HepG2 (cell line): ENCODE measurements around the gene DIPK1A. TPM values are rescaled to one million over a fixed set of nuclear protein-coding genes. Genes with fewer than 3 reads are reported as not detected.

ENCODE experiments used
- ATAC-seq: fragments of 200-7000 bp; cut with Tn5 transposase; 3 replicates; pipeline ENCODE4 v1.9.1; 2020; ENCODE audit warnings: mild to moderate bottlenecking, moderate library complexity
- BruUV-seq: library from RNA; stranded (reverse); fragments of 400-500 nt; replicated peaks from 2 replicates; lab custom pipeline; 2021; lab: Mats Ljungman, UMichigan
- CTCF ChIA-PET: fragments of 300-600 bp; formaldehyde crosslinking; extraction: SDS; loops from one replicate; lab custom pipeline; 2021; ENCODE audit warnings: low total read pairs, inconsistent platforms, low intra/inter-chr PET ratio; lab: Yijun Ruan, JAX
- POLR2A ChIA-PET: fragments of 350-600 bp; sonication (Branson Sonifier 250); formaldehyde crosslinking; loops from one replicate; lab custom pipeline; 2020; ENCODE audit warnings: antibody characterized with exemption, inconsistent platforms; lab: Yijun Ruan, JAX
- DNase-seq: peaks from one replicate; pipeline ENCODE4 v3.0.0-alpha.2; 2015; ENCODE audit warnings: low spot score
- FAIRE-seq: peaks from 3 replicates; lab custom pipeline; 2011; peaks lifted over from hg19 to GRCh38; lab: Jason Lieb, UNC
- H2AFZ ChIP-seq: one replicate; pipeline ENCODE4 v1.6.1; 2011; ENCODE audit warnings: low read length, inconsistent platforms
- H3K27ac ChIP-seq: fragments of 300-600 bp; 3 replicates; pipeline ENCODE4 v1.8.0; 2011; ENCODE audit warnings: mixed run types, mild to moderate bottlenecking, mixed read lengths, low read length, inconsistent platforms; ENCODE audit not compliant: insufficient read depth; ENCODE audit errors: extremely low read length
- H3K27me3 ChIP-seq, 2 experiments: fragments of 200-600 bp in 1 of 2; 2 replicates in 1 of 2; 3 replicates in 1 of 2; pipeline versions ENCODE4 v1.6.0 to v1.8.0; 2011; ENCODE audit warnings: low read length in 2 of 2, mild to moderate bottlenecking in 2 of 2, moderate library complexity in 2 of 2, inconsistent platforms in 1 of 2; ENCODE audit not compliant: insufficient read depth in 2 of 2, control insufficient read depth in 1 of 2
- H3K36me3 ChIP-seq, 2 experiments: fragments of 200-600 bp in 1 of 2; replicated peaks in 1 of 2; 2 replicates in 1 of 2; 3 replicates in 1 of 2; pipeline versions ENCODE4 v1.5.1 to v1.8.0; 2011; ENCODE audit warnings: low read length in 2 of 2, inconsistent platforms in 1 of 2; ENCODE audit not compliant: insufficient read depth in 2 of 2, control insufficient read depth in 1 of 2
- H3K4me1 ChIP-seq: 2 replicates; pipeline ENCODE4 v1.5.1; 2012; ENCODE audit warnings: low read length, inconsistent platforms; ENCODE audit not compliant: insufficient read depth
- H3K4me2 ChIP-seq: 2 replicates; pipeline ENCODE4 v1.6.0; 2011; ENCODE audit warnings: low read depth, low read length, inconsistent platforms
- H3K4me3 ChIP-seq, 3 experiments: fragments of 200-600 bp in 1 of 3; sonication (generic), shearing (Covaris generic) in 1 of 3; replicated peaks in 1 of 3; 2 replicates each; pipeline ENCODE4 v1.5.1; 2011 to 2016; ENCODE audit warnings: low read length in 3 of 3, inconsistent platforms in 2 of 3, low read depth in 2 of 3, mild to moderate bottlenecking in 2 of 3, control low read depth in 1 of 3, mixed read lengths in 1 of 3; ENCODE audit not compliant: insufficient read depth in 1 of 3
- H3K79me2 ChIP-seq: one replicate; pipeline ENCODE4 v1.6.1; 2011; ENCODE audit warnings: low read length, inconsistent platforms; ENCODE audit not compliant: insufficient read depth
- H3K9ac ChIP-seq: 2 replicates; pipeline ENCODE4 v1.6.0; 2011; ENCODE audit warnings: mild to moderate bottlenecking, low read depth, low read length, inconsistent platforms; ENCODE audit not compliant: insufficient read depth
- H3K9me3 ChIP-seq: 2 replicates; pipeline ENCODE4 v1.5.1; 2012; ENCODE audit warnings: mild to moderate bottlenecking, low read length
- H4K20me1 ChIP-seq: 2 replicates; pipeline ENCODE4 v1.6.0; 2011; ENCODE audit warnings: inconsistent platforms, mild to moderate bottlenecking, low read length, moderate library complexity; ENCODE audit not compliant: insufficient read depth
- ZSCAN20 ChIP-seq: sonication (generic); formaldehyde crosslinking; IDR thresholded peaks from 2 replicates; pipeline ENCODE4 v1.4.0; 2020; ENCODE audit warnings: missing genetic modification reagents, mild to moderate bottlenecking, borderline replicate concordance
- WGBS: methylation state at CpG from one replicate; pipeline ENCODE4 v1.1.6; 2017; ENCODE audit warnings: low lambda C conversion rate; 5-methylcytosine and 5-hydroxymethylcytosine counted together
- in situ Hi-C: cut with HindIII; loops from 2 replicates; pipeline ENCODE4 v1.10.0; 2017; ENCODE audit warnings: low pct_unique_long_range_greater_than_20kb; ENCODE audit not compliant: extremely low pct_ligation_motif_present
- intact Hi-C: fragments of 100-400 bp; cut with micrococcal nuclease; formaldehyde crosslinking; loops from one replicate; pipeline ENCODE4 v1.10.0; 2022; ENCODE audit not compliant: unreplicated experiment
- polyA plus RNA-seq, 8 experiments: library from polyadenylated mRNA; depleted of rRNA in 3 of 8; stranded (reverse) in 7 of 8; unstranded in 1 of 8; fragments of >200 nt; fragmentation: Illumina TruSeq in 4 of 8; extraction: Trizol in 4 of 8; gene quantifications; 2 replicates each; pipeline versions ENCODE4 v1.2.1 to v1.2.3, GENCODE V29; 2011 to 2016; ENCODE audit warnings: low read depth in 4 of 8, missing spikeins in 1 of 8, mixed read lengths in 1 of 8; ENCODE audit not compliant: insufficient read depth in 1 of 8
- total RNA-seq, 5 experiments: library from RNA; depleted of rRNA; stranded (reverse); fragments of >200 nt; fragmentation: Illumina TruSeq; extraction: Trizol; gene quantifications; 2 replicates each; pipeline ENCODE4 v1.2.3, GENCODE V29; 2016; ENCODE audit warnings: low read depth in 1 of 5
- TF ChIP-seq, protein P1 (sequence below): sonication (generic); formaldehyde crosslinking; IDR thresholded peaks from 2 replicates; pipeline ENCODE4 v1.9.0; 2021; ENCODE audit warnings: missing genetic modification reagents, borderline replicate concordance
- TF ChIP-seq, protein P2 (sequence below): sonication (generic); formaldehyde crosslinking; IDR thresholded peaks from 2 replicates; pipeline ENCODE4 v1.4.0; 2020; ENCODE audit warnings: low read depth, missing genetic modification reagents

DIPK1A gene
- total and polyA plus RNA-seq, 2 of the 13 experiments (the other 11 are each of a cell fraction or from before 2014, with no cell fraction given), result 8.4 TPM

DNA sequence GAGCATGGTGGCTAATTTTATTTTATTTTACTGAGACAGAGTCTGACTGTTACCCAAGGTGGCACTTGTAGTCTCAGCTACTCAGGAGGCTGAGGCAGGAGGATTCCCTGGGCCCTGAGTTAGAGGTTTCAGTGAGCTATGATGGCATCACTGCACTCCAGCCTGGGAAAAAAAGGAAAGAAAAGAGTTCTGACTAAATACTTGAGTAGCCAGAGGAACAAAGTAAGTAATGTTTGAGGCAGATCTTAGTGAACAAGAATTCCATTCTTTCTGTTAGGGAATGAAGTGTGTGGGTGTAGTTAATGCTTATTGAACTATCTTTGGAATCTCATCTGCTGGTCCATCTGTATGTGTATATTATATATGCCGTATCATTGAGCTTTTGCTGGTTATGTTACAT lies 163.3 kb downstream of the DIPK1A start:
- in situ Hi-C loops, result no loop called here
- Histone ChIP-seq H3K4me2 (no peak overlapping the region), H3K79me2 (no peaks in the 10 kb centered on the region), H4K20me1 (no peaks in the 10 kb centered on the region), H3K27me3 (no peaks in the 10 kb centered on the region), H3K36me3 (no peaks in the 10 kb centered on the region), H3K9ac (no peak overlapping the region), H3K4me3 (no peak overlapping the region), H3K9me3 (no peaks in the 10 kb centered on the region), H3K27ac (no peak overlapping the region), H3K4me1 (peaks cover 14% of the 10 kb centered on the region), H2AFZ (no peak overlapping the region)
- CTCF ChIA-PET, result no interaction called here
- WGBS, result 6% methylated on average over 1 of the region's 1 CpG
- POLR2A ChIA-PET, result interaction anchor here (0.9 kb wide), 1 partner anchor 34 kb away, joined by 3 read pairs; the partner anchor contains the start of gene RPL5
- no peak for FAIRE-seq
- BruUV-seq, result no TSS peak
- TF ChIP-seq, protein P1, sequence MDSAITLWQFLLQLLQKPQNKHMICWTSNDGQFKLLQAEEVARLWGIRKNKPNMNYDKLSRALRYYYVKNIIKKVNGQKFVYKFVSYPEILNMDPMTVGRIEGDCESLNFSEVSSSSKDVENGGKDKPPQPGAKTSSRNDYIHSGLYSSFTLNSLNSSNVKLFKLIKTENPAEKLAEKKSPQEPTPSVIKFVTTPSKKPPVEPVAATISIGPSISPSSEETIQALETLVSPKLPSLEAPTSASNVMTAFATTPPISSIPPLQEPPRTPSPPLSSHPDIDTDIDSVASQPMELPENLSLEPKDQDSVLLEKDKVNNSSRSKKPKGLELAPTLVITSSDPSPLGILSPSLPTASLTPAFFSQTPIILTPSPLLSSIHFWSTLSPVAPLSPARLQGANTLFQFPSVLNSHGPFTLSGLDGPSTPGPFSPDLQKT (CRISPR knock-in tag), result no peak
- TF ChIP-seq, protein P2, sequence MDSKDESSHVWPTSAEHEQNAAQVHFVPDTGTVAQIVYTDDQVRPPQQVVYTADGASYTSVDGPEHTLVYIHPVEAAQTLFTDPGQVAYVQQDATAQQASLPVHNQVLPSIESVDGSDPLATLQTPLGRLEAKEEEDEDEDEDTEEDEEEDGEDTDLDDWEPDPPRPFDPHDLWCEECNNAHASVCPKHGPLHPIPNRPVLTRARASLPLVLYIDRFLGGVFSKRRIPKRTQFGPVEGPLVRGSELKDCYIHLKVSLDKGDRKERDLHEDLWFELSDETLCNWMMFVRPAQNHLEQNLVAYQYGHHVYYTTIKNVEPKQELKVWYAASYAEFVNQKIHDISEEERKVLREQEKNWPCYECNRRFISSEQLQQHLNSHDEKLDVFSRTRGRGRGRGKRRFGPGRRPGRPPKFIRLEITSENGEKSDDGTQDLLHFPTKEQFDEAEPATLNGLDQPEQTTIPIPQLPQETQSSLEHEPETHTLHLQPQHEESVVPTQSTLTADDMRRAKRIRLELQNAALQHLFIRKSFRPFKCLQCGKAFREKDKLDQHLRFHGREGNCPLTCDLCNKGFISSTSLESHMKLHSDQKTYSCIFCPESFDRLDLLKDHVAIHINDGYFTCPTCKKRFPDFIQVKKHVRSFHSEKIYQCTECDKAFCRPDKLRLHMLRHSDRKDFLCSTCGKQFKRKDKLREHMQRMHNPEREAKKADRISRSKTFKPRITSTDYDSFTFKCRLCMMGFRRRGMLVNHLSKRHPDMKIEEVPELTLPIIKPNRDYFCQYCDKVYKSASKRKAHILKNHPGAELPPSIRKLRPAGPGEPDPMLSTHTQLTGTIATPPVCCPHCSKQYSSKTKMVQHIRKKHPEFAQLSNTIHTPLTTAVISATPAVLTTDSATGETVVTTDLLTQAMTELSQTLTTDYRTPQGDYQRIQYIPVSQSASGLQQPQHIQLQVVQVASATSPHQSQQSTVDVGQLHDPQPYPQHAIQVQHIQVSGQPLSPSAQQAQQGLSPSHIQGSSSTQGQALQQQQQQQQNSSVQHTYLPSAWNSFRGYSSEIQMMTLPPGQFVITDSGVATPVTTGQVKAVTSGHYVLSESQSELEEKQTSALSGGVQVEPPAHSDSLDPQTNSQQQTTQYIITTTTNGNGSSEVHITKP, result no peak
- no peak for TF ChIP-seq ZSCAN20 (CRISPR knock-in tag)
- ATAC-seq, result no peak
- no peak for DNase-seq
- intact Hi-C loops, result no loop called here
